NCI-H748 (cell line): ENCODE results near the gene SUDS3.
"Not testable (repeated sequence)": the region's sequence is repeated elsewhere in the genome, so short reads cannot be mapped to it uniquely, and the experiment has no call there.

Source experiments
- DNase-seq: peaks from one replicate; lab custom pipeline; 2025; ENCODE audit not compliant: unreplicated experiment; lab: John Stamatoyannopoulos, UW

SUDS3 gene

DNA sequence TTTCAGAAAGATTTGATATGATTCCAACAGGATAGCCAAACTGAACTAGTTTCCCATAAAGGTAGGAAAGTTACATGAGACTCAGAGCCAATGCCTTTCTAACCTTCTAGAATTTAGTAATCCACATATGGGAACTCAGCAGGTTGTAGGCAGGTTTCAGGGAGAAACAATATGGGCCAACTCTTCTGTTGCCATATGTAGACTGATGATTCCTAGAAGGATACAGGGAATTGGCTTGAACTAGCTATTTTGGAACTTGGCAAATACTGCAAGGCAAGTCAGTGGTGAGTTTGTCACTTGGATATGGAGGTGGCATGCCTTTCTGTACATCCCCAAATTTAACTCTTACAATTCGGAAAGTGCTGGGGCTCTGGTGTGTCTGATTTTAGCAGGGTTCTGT is 15.5 kb downstream of the SUDS3 start:
- DNase-seq, result no peak

DNA sequence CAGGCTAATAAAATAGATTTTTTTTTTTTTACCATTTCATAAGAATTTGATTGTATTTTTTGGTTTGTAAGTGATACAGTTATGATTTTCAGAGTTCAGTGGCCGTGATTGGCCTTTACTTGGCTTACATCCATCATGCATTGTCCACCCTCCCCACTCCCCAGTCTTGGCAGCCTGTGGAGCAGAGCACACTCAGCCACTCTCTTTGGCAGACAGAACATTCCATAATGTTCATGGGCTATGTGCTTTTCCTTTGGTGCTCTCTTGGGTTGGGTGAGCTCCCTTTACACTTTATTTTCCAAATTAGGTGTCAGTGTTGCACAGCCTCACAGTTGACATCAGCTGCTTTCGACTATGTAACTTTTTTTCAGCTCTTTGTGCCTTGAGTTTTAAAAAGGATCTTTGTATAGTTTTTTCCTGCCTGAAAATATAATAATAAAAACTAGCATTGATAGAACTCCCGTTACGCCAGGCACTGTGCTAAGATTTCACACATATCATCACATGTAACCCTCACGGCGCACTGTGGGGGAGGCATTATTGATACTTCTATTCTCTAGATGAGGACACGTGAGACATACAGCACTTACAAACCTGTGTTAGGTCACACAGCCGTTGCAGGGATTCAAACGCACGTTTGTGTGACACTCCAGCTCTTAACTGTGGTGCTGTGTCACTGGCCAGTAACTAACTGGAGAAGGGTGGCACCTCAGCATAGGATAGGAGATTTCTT is 21.5 kb downstream of the SUDS3 start:
- no peak for DNase-seq

DNA sequence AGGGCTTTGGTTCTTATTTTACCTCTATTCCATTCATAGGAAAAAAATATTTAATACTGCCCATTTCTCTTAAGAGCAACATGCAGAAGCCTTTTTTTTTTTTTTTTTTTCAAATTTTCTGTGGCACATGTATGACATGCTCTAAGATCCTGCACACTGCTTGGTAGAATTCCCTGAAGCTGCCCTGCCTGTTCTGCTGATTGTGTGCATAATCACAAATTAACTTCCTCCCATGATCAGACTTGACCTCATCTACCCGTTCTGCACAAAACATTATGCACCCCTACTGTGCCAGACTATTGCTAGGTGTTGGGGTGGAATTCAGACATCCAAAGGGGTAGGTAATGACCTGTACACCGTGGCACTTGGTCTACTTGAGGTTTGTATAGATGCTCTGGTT is 22.2 kb downstream of the SUDS3 start:
- no peak for DNase-seq

DNA sequence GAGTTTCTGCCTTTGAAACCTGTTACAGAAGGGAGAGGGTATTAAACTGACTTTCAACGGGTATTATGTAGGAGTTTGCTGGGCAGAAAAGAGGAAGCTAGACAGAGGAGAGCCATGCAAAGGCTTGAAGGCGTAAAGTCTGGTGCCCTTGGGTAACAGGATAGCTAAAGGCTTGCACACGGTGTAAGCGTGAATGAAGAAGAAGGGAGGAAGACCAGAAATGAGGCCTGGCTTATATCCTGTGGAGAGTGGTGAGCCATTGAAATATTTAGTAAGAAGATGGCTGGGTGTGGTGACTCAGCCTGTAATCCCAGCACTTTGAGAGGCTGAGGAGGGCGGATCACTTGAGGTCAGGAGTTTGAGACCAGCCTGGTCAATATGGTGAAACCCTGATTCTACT is 22.6 kb downstream of the SUDS3 start:
- no peak for DNase-seq

DNA sequence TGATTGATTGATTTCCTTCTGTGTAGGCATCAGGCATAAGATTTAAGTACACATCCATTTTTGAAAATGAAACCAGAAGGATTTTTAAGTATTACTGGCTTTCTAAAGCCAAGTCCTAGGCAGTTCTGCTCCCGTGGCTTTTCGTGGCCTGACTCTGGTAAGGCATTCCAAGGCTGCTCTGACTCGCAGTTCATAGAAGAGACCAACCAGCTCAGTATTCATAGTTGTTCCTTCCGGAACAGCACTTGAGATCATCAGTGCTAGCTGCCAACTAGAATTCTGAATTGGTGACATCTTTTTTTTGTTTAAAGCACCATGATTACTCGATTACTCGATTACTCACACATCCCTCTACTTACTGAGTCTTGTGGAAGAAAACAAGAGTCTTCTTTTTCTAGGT is 25.9 kb downstream of the SUDS3 start:
- no peak for DNase-seq

DNA sequence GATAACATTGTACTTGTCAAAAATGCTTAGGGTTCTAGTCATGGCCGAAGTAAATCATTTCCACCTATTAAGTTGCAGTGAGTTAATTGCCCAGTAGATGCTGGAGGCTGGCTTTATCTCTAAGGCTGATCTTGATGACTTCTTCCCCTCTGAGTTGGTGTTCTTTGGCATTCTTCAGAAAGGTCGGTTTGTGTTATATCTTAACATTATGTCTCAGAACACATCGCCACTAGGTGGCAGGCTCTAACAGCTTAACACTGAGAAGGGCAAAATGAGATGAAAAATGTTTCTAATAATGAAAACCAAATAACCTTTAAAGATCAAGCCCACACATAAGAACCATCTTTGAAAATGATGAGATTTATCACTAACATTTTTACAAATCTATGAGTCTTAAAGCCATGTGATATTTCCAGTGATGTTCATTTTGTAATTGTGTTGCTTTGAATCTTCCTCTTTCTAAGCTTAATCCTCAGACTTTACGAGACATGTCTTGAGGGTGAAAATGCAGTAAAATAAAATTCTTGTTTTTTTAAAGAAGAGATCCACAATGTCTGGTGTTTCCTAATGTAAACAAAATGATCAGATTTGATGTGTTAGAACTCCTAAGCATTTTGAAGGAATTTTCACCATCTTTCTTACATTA is 28.6 kb downstream of the SUDS3 start:
- DNase-seq, result peak; percentile 64

DNA sequence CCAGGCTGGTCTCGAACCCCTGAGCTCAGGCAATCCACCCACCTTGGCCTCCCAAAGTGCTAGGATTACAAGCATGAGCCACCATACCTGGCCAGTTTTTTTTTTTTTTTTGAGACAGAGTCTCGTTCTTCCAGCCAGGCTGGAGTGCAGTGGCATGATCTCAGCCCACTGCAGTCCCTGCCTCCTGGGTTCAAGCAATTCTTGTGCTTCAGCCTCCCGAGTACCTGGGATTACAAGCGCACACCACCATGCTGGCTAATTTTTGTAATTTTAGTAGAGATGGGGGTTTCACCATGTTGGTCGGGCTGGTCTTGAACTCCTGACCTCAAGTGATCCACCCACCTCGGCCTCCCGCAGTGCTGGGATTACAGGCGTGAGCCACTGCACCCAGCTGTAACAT is 31.9 kb downstream of the SUDS3 start:
- not testable (repeated sequence) for DNase-seq

DNA sequence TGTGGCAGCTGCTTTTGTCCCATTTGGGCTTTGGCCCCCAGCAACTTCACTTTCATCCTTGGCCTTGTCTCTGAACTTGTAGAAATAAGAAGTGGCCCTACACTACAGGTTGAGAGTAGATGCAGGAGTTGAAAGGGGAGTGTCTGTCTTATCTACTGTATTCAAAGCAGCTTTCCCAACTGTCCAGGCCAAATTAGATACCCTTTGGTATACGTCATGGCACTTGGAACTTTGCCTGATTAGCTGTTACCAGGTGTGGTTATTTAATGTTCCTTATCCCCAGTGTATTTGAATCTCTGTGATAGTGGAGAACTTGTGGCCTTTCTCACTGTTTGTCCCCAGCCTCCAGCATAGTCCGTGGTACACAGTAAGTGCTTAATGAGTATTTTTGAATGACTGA is 33.5 kb downstream of the SUDS3 start:
- no peak for DNase-seq

DNA sequence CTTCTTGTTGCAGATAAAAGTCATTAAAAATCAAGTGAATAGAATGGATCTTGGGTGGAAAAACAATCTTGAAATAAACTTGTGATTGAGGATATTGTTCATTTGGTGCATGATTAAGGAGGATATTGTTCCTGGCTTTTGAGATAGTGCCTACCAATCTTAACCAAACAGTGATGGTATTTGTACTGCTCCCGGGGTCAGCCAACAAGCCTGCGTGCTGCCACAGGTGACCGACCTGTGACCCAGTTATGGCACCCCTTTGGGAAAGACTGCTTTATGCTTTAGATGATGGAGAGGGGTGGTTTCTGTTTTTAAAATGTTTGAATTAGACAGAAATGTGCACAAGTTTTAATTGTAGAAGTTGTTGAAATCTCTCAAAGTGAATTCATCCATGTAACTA is 41.6 kb downstream of the SUDS3 start:
- DNase-seq, result no peak

DNA sequence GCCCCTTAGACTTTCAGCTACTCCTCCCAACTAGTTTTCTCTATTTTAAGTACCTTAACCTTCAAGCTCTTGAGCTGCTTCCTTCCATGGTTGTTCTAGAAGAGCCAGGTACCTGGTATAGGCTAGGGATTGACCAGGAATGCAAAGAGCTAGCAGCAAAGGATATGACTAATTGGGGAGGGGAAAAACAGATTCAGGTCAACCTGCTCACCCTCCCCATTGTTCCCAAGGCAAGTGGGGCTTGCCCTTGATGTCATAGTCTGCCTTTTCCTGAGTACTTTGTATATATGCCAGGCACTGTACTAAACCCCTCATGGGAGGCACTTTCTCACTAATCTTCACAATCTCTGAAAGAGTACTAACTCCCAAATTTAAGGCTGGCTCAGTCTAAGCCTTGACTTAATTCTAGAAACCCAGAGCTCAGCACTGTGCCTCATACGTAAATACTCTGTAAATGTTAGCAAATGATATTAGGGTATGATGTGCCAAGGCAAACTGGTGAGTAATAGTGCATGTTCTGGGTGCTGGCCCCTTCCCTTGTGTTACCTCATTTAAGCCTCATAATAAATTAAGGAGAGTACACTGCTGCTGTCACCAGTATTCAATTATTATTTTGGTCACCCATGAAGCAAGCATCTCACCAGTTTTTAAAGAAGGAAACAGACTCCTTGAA is 42.2 kb downstream of the SUDS3 start:
- DNase-seq, result no peak

DNA sequence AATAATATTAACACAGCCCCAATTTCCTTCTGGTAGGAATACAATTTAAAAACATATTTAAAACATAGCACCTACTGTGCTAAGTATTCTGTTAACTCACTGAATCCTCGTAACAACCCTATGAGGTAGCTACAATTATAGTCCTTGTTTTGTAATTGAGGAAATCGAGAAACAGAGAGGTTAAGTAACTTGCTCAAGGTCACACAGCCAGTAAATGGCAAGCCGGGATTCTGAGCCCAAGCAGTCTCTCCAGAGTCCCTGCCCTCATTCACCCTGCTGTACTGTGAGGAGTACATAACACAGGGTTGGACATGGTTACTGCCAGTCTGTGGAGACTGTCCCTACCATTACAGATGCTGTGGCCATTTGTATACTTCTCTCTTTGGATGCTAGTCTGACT is 44.3 kb downstream of the SUDS3 start:
- DNase-seq, result no peak

DNA sequence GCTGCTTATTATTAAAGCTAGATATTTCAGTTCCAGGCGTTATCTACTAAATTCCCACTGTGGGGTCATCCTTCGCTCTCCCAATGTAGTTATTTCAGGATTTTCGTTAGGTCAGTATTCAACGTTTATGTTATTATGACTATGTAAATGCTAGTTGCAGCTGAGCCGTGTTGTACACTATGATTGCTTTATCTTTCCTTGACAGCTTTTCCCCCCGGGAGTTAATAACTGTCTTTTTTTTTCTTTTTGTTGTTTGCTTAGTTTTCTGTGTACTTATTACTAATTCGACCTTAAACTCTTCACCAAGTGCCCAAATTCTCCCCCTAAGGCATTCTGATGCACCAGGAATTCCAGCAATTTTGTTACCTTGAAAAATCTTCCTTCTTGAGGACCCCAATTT is 48.5 kb downstream of the SUDS3 start:
- DNase-seq, result no peak

DNA sequence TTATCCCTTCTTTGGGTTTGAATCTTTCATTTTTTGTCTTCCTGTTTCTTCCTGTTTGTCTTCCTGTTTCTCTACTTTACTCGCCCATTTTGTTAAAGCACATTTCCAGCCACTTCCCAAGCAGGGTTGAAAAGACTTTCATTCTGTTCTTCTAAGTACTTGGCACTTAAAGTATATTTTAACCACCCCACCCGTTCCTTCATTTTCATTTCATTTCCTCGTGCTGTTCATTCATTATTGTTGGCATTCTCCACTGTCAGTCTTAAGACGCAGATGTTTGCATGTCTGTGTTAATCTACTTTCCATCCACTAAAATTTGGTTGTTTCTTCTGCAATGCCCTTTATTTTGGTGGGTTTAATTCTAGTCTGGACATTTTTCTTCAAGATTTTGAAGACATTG is 49.0 kb downstream of the SUDS3 start:
- no peak for DNase-seq

DNA sequence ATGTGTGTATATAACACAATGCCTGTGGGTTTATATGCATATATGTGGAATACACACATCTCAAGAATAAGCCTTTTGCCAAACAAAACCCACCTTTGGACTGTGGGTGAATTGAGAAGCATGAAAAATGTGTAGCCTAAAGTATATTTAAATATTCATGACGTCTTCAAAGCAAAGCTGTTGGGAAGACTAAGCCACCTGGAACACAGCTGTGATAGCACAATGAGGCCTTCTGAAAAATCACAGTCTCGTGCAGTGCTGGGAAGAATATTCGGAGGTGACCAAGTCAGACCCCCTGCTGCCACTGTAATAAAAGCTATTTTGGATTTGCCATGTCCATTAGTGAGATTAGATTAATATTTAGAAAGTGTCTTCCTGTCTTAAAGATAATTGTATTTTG is 51.5 kb downstream of the SUDS3 start:
- DNase-seq, result no peak

DNA sequence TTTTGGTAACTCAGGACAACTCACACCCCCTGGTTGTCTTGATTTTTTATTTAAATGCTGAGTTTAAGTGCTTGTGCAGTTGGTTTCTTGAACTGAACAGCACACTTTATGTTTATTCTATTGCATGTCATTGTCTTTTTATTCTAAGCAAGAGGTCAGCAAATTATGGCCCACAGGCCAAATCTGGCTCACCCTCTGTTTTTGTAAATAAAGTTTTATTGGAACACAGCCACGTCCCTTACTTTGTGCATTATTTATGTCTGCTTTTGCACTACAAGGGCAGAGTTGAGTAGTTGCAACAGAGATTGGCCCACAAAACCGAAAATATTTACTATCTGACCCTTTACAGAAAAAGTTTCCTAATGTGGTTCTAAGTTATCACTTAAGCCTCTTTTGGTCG is 52.3 kb downstream of the SUDS3 start:
- DNase-seq, result no peak

DNA sequence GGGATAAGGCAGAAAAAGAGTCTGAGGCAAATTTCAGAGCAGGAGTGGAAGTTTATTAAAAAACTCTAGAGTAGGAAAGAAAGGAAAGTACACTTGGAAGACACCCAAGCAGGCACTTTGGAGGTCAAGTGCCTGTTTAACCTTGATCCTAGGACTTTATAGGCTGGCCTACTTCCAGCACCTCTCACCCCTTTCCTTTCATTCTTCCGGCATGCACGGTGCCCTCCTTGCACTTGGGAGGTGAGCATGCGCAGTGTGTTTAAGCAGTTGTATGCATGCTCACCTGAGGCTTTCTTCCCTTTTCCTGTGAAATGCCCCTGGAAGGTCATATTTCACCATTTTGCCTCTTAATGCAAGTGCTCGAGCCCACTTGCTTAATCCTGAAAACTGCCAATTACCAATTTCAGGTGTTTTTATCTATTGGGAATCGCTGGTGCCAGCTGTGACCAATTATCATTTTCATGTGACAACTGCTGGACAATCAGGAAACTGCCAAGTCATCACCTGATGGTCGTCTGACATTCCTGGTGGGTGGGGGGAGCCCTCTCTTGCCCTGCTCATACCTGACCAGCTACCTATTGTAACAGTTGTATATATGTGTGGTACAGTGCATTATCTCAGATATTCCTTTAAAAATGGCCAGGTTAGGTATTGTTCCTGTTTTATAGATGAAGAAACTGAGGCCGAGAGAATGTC is 53.5 kb downstream of the SUDS3 start:
- DNase-seq, result peak; percentile 56

DNA sequence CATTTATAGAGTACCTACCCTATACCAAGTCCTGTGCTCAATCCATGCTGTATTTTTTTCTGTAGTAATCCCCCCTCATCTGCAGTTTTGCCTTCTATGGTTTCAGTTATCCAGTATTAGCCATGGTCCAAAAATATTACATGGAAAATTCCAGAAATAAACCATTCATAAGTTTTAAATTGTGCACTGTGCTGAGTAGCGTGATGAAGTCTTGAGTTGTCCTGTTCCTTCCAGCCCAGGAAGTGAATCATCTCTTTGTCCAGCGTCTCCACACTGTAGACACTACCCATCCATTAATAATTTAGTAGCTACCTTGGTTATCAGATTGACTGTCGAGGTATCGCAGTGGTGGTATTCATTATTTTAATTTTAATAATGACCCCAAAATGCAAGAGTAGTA is 54.2 kb downstream of the SUDS3 start:
- no peak for DNase-seq

DNA sequence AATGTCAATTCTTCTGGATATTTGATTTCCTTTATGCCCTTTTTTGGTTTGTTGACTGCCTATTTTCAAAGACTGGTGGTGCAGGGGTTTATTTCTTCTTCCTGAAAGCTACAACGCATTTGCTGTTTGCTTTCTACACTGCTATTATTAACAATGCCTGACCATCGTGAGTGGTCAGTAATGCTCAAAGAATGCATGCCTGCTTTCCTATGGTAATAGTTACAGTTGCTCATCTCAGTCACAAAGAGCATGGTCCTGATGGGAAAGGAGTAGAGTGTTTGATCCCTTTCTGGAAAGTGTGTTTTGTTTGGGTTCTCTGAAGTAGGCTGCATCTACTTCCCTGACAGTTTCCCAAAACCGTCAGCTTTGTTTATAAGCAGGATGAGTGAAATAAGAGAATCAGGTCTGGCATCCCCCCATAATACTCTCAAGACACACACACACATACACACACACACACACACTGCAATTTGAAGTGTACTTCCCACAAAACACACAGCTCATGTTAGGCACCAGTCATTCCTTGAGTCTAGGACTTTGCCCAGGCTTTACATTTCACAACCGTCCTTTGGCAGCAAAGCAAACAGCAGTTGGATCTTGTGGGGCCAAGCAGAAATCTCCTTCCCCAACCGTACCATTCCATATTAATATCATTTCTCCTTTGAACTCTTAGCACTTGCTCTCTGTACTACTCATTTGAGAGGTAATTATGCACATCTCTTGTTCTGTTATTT is 56.6 kb downstream of the SUDS3 start:
- DNase-seq, result no peak

DNA sequence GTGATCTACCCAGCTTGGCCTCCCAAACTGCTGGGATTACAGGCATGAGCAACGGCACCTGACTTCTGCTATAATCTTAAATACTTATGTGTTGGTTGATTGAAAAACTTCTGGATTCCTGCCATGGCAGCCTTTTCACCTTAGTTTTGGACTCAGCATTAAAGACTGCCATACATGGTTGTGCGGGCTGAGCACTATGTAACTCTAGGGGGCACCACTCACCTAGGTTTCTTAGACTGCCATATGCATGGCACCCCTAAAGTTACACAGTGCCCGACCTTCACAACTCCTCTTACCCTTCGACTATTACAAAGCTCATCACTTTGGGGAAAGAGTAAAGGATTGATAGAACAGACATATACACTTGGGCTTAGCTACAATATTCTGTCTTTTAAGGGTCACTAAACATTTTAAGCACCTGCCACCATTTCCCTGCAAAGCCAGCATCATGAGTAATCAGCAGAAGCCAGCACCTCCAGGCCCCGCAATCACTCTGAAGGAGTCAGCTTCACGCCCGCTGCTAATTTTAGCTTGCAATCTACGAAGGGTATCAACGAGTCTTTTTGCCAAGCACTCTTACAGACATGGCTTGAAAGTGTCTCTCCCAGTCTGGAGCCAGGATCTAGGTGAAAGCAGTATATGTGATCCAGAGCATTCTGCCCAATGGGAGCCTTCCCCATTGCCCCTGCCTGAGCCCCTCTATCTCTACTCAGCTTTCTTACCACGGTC is 59.8 kb downstream of the SUDS3 start:
- DNase-seq, result peak; percentile 54

DNA sequence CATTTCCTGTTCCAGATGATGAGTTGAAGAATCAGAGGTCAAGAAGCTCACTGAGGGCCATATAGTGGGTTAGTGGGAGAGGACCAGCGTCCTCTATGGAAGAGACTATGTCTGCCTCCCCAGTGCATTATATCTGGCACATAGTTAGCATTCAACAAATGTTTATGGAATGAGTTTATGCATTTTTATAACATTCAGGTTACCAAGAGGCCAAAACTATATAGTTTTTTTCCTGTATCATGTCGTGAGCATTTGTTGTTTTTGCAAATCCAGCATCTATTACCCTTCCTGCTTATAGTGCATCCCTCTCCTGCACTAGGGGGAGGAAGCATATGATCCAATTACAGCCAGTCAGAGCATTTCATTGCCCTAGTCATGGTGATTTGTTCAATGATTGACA is 60.6 kb downstream of the SUDS3 start:
- DNase-seq, result no peak

DNA sequence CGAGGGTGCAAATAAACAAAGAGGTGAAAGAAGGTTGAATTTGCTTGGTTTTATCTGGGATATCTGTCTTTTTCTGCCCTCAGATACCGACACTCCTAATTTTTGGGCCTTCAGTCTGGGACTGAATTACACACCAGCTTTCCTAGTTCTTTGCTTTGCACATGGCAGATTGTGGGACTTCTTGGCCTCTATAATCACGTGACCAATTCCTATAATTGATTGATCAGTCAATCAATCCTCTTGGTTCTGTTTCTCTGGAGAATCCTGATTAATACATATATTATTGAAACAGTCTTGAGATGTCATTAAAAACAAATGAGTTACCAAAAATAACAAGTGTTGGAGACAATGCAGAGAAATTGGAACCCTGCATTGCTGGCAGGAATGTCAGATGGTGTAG is 62.7 kb downstream of the SUDS3 start:
- DNase-seq, result no peak
